Activated naive CD8-positive, alpha-beta T cell (primary cell): ENCODE data around the gene DCANP1.

Source experiments
- H3K27ac Mint-ChIP-seq: one replicate; pipeline ENCODE4 v1.8.0; 2021; ENCODE audit warnings: mixed read lengths
- H3K27me3 Mint-ChIP-seq: one replicate; pipeline ENCODE4 v1.8.0; 2021; ENCODE audit warnings: mixed read lengths
- H3K36me3 Mint-ChIP-seq: one replicate; pipeline ENCODE4 v1.8.0; 2021; ENCODE audit warnings: mixed read lengths
- H3K4me1 Mint-ChIP-seq: one replicate; pipeline ENCODE4 v1.8.0; 2021; ENCODE audit warnings: low read depth, mixed read lengths
- H3K4me3 Mint-ChIP-seq: one replicate; pipeline ENCODE4 v1.8.0; 2021; ENCODE audit warnings: mild to moderate bottlenecking, mixed read lengths
- H3K9me3 Mint-ChIP-seq: one replicate; pipeline ENCODE4 v1.8.0; 2021; ENCODE audit warnings: low read depth, mixed read lengths

DCANP1 gene

DNA sequence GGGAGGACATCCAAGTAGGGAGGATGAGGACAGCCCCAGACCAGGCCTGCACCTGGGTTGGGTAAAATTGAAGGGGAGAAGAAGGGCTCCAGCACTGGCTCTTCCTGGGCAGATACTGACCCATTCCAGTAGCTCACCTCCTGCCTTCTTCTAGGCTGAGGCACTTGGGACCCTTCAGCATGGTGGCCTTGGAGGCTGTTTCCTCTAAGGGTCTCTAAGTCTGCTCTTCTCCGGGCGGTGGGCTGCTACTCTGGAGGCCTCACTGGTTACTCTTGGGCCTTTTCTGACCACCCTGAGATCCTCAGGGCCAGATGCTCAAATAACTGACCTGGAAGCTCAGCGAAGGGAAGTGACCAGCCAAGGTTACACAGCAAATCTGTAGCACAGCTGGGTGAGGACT lies 7.8 kb upstream of the DCANP1 start:
- Mint-ChIP-seq H3K27ac (no peak overlapping the region), H3K9me3 (no peaks in the 10 kb centered on the region), H3K4me3 (no peak overlapping the region), H3K27me3 (peaks cover 2% of the 10 kb centered on the region), H3K36me3 (no peaks in the 10 kb centered on the region), H3K4me1 (no peaks in the 10 kb centered on the region)

DNA sequence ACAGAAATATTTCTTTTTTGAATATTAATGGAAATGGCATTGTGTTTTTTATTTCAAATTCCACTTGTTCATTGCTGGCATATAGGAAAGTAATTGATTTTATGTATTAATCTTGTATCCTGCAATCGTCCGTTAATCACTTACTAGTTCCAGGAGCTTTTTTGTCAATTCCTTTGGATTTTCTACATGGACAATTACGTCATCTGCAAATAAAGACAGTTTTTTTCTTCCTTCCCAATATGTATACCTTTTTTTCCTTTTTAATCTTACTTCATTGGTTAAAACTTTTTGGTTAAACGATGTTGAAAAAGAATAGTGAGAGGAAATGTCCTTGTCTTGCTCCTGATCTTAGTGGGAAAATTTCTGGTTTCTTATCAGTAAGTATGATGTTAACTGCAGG lies 6.5 kb upstream of the DCANP1 start:
- no peak overlapping the region for H3K27ac Mint-ChIP-seq
- no peak overlapping the region for H3K4me3 Mint-ChIP-seq
- no peaks in the 10 kb centered on the region for H3K36me3 Mint-ChIP-seq
- peaks cover 2% of the 10 kb centered on the region for H3K27me3 Mint-ChIP-seq
- H3K9me3 Mint-ChIP-seq = no peaks in the 10 kb centered on the region
- no peaks in the 10 kb centered on the region for H3K4me1 Mint-ChIP-seq

DNA sequence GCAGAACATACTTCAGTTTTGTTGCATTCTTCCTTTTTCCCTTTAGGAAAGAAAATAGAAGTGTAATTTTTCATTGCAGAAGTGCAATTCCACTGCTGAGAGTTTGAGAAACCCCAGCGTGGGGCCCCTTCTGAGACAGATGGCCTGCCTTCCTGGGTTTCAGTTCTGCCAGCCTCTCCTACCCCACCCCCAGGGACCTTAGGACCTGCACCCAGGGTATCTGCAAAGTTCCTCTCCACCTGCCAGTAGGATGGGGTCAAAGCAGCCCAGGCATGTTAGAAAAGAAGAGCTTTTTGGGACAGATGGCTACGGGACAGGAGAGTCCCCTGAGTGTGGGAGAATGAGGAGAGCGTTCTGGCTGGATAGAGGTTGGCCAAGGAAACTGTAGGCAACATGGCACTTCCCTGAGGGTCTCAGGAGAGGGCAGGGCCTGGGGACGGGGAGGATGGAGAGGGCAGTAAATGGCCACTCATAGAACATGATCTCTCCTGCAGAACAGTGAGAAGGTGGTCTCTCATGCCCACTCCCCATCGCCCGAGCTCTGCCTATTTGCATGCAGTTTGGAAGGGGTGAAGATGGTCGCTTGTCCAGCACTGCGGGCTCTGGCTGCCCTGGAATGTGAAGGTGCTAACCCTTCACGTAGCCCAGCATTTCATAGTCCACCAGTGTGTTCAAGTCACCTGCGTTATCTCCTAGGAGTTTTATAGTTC lies 5.3 kb upstream of the DCANP1 start, which contains the start of gene TIFAB:
TIFAB (minus strand) TSS at position 31 of the 710 bp plus-strand sequence. CDS start 2,412 bp downstream, outside the sequence.
- H3K27ac Mint-ChIP-seq = no peak within 1 kb of the TSS
- no peaks in the 10 kb centered on the region for H3K4me1 Mint-ChIP-seq

DNA sequence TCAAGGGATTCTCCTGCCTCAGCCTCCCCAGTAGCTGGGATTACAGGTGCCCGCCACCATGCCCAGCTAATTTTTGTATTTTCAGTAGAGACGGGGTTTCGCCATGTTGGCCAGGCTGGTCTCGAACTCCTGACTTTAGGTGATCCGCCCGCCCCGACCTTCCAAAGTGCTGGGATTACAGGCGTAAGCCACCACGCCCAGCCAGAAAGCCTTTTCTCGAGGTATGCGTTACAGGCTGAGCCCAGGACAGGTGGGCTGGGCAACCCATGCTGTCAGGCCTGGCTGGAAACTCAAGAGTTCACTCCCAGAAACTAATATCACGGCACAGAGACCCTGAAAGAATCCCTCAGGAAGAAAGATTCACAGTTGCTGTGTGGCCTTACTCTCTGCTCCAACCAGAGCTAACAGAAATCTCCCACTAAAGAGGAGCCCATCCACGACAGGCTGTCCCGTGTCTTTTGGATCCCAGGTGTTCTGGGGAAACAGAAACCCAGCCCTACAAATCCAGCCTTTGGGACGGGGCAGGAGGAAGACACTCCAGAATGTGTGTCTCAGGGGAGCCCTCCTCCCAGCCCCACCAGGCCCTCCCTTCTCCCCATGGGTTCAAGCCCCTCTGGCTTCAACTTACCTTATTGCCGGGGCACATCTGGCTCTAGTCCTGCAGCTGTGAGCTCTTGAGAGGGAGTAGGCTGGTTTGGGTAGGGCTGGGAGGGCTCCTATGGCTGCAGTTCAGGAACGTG lies 4.6 kb upstream of the DCANP1 start:
- Mint-ChIP-seq H3K4me1 (no peaks in the 10 kb centered on the region), H3K27me3 (peaks cover 6% of the 10 kb centered on the region), H3K9me3 (no peaks in the 10 kb centered on the region), H3K36me3 (no peaks in the 10 kb centered on the region), H3K27ac (no peak overlapping the region), H3K4me3 (no peak overlapping the region)

More for the DNA sequence above, 5.3 kb upstream of the DCANP1 start, which contains the start of gene TIFAB:
- H3K36me3 Mint-ChIP-seq = no peaks in the 10 kb centered on the region
- peaks cover 3% of the 10 kb centered on the region for H3K27me3 Mint-ChIP-seq
- no peak within 1 kb of the TSS for H3K4me3 Mint-ChIP-seq
- H3K9me3 Mint-ChIP-seq = no peaks in the 10 kb centered on the region

DNA sequence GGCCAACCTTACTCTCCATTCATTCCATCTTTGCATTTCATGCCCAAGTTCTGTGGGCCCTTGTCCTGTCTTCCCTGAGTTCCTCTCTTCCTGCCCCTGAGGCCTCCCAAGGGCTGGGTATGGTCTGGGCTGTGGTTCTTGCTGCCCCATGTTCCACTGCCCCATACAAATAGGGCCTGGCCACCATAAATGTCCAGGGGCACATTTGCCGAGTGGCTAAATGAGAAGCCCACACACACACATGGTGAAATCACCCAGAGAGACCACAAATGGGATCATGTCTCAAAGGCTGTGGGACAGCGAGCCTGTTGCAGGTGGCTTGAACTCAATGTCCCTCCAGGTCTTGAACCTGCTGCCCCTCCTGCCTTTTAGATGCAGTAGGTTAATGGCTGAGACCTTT lies 3.8 kb upstream of the DCANP1 start:
- no peaks in the 10 kb centered on the region for H3K9me3 Mint-ChIP-seq
- H3K4me3 Mint-ChIP-seq = no peak overlapping the region
- H3K4me1 Mint-ChIP-seq = no peaks in the 10 kb centered on the region
- no peak overlapping the region for H3K27ac Mint-ChIP-seq
- H3K36me3 Mint-ChIP-seq = no peaks in the 10 kb centered on the region
- H3K27me3 Mint-ChIP-seq = peaks cover 5% of the 10 kb centered on the region

DNA sequence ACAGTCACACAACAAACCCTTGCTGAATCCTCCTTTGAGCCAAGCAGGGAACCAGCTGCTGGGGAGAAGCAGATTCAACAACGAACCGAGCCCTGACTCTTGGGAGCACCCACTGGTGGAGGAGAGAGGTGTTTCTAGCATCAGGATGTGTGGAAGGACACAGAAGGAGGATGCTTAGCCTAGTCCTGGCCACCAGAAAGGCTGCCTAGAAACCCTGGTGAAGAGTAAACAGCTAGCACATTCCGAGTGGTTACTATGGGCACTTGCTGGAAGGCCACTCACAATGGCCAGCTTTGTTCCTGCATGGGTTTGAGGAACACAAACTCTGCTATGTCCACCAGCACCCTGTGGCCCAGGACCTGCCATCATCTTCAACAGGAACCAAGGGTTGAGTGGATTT lies 3.2 kb upstream of the DCANP1 start:
- no peaks in the 10 kb centered on the region for H3K4me1 Mint-ChIP-seq

DNA sequence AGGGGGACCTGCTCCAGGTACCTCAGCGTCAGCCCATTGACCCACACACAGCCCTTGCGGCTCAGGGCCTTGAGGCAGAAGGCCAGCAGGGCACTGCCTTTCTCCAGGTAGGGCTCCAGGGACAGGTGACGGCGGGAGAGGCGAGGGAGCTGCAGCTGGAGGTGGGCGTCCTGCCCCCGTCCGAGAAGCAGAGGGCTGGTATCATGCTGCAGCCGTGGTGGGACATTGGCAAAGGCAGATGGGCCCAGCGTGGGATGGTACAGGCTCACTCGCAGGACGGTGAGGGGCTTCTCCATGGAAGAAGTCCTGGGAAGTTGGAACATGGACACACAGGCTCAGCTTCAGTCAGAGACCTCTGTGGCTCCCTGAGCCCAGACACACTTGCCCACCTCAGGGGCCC lies 2.5 kb upstream of the DCANP1 start:
- Mint-ChIP-seq H3K36me3 (no peaks in the 10 kb centered on the region), H3K27me3 (peaks cover 5% of the 10 kb centered on the region), H3K9me3 (no peaks in the 10 kb centered on the region), H3K4me3 (no peak overlapping the region), H3K27ac (no peak overlapping the region), H3K4me1 (no peaks in the 10 kb centered on the region)

More for the DNA sequence above, 3.2 kb upstream of the DCANP1 start:
- H3K4me3 Mint-ChIP-seq = no peak overlapping the region
- peaks cover 5% of the 10 kb centered on the region for H3K27me3 Mint-ChIP-seq
- no peaks in the 10 kb centered on the region for H3K9me3 Mint-ChIP-seq
- no peaks in the 10 kb centered on the region for H3K36me3 Mint-ChIP-seq
- H3K27ac Mint-ChIP-seq = no peak overlapping the region

DNA sequence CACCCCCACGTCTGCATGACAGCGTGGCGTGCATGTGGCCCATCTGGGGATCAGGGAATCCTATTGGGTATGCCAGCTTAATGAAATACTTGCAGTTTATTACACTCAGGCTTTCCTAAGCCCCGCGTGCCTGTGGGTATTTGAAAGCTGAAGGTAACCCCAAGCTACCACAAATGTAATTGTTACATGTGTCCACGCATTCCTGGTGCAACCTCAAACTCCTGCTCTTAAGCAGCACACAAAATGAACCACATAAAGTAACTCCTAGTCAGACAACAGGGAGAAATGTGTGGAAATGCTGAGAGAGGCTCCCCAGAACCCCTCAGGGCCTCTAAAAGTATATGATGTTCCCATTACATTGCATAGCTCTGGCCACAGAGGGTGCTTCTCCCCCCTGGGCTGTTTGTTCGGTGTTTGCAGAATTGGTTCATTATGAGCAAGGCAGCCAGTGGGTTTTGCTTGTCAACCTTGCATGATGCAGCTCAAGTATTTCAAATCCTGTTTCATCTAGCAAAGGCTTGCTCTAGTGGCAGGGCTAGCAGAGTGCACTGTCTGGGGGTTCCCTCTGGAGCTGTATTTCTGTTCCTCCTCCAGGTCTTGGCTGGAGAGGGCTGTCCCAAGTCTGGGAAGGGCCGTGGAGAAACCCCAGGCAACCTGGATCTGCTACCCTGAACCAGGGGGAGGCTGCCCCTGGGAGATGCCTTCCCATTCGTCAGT lies 1.8 kb upstream of the DCANP1 start:
- no peaks in the 10 kb centered on the region for H3K4me1 Mint-ChIP-seq
- H3K27me3 Mint-ChIP-seq = peaks cover 5% of the 10 kb centered on the region
- no peak overlapping the region for H3K27ac Mint-ChIP-seq
- no peaks in the 10 kb centered on the region for H3K9me3 Mint-ChIP-seq
- H3K36me3 Mint-ChIP-seq = no peaks in the 10 kb centered on the region
- no peak overlapping the region for H3K4me3 Mint-ChIP-seq

DNA sequence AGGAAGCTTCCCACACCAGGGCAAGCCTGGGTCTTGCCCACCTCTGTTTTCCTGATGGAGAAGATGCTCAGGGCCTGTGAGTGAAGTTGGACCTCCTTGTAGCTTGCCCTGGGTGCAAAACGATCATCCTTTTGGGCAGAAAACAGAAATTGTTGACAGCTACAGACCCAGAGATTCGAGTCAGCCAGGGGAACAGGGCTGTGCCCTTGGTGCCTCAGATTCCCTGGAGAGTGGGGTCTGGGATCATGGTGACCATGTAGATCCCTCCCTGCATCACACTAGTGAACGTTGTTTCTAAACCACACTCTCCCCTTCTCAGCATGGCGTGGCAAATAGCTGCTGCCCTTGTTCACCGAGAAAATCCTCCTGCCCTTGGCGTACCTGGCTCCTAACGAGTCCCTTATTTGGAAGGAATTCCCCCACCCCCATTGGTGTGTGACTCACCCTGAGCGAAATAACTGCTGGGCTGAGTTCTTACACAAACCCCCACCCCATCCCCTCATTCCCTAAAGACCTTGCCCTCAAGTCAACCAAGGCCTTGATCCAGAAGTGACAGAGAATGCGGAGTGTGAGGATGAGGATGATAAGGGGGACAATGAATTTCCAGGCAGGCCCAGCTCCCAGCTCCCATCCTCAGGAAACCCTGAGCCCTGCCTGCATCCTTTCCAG lies 1.1 kb upstream of the DCANP1 start:
- peaks cover 5% of the 10 kb centered on the region for H3K27me3 Mint-ChIP-seq
- H3K9me3 Mint-ChIP-seq = no peaks in the 10 kb centered on the region
- no peak overlapping the region for H3K27ac Mint-ChIP-seq
- no peaks in the 10 kb centered on the region for H3K36me3 Mint-ChIP-seq
- no peaks in the 10 kb centered on the region for H3K4me1 Mint-ChIP-seq
- H3K4me3 Mint-ChIP-seq = no peak overlapping the region

DNA sequence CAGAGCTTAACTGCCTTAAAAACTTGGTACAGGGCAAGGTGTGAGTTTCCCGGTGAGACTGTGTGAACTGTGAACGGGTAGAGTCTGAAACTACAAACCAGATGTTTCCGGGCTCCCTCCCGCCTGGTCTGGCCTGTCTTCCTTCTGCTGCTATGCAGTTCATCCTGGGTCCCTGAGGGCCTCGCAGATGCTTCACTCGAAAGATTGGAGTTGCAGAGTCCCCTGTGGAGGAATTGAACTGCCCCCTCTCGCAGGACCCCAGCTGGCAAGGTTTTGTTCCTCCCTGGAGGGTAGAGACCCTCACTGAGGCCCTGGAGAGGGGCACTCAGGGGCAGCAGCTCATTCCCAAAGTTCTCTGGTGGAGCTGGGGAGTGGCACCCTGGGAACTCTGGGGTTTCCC lies 533 bp downstream of the DCANP1 start:
- Mint-ChIP-seq H3K9me3 (no peaks in the 10 kb centered on the region), H3K4me3 (no peak overlapping the region), H3K27ac (no peak overlapping the region), H3K36me3 (no peaks in the 10 kb centered on the region), H3K27me3 (peaks cover 5% of the 10 kb centered on the region), H3K4me1 (no peaks in the 10 kb centered on the region)

DNA sequence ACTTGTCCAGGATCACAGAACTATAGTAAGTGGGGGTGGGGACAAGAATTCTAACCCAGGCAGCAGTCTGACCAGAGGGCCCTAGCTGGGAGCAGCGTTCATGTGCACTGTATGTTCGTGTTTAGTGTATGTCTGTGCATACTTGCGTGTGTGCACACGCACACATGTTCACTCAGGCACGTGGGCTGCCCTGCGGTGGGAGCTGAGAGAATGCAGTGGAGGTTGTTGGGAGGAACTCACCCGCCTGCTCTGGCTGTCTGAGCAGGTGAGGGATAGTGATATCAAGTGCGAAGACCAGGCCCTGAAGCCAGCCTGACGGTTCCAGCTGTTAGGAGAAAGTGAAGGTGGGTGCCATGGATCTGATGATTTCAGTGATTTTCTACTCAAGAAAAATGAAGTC lies 942 bp downstream of the DCANP1 start:
- peaks cover 5% of the 10 kb centered on the region for H3K27me3 Mint-ChIP-seq
- H3K36me3 Mint-ChIP-seq = no peaks in the 10 kb centered on the region
- no peak overlapping the region for H3K4me3 Mint-ChIP-seq
- H3K9me3 Mint-ChIP-seq = no peaks in the 10 kb centered on the region
- no peaks in the 10 kb centered on the region for H3K4me1 Mint-ChIP-seq
- no peak overlapping the region for H3K27ac Mint-ChIP-seq

DNA sequence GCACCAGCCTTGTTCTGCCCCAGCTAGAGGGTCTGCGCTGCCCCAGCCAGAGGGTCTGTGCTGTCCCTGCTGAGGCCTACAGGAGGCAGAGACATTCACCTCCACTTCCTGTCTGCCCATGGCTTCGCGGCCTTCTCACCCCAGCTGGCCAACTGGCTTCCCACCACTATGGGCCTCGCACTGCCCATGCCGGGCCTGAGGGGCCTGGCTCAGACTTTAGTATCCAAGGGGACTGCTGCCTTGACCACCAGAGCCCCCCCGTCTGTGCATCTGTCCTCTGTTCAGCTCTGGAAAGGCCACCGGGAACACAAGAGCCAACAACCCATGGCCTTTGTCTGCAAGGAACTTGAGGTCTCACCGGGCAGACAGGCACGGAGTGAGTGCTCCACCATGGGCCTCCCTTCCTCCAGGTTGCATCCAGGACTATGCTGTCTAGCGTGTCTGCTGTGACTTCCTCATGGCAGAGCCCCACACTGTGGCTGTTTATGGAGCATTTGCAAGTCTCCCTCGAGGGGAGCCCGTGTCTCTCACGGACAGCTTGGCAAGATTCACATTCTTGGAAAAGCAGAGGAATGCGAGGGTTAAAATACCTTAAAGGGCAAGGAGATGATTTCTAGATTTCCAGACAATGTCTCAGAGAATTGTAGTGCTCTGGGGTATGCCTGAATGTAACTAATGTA lies 1.7 kb downstream of the DCANP1 start:
- Mint-ChIP-seq H3K9me3 (no peaks in the 10 kb centered on the region), H3K27me3 (peaks cover 3% of the 10 kb centered on the region), H3K36me3 (no peaks in the 10 kb centered on the region), H3K4me3 (no peak overlapping the region), H3K4me1 (no peaks in the 10 kb centered on the region), H3K27ac (no peak overlapping the region)

DNA sequence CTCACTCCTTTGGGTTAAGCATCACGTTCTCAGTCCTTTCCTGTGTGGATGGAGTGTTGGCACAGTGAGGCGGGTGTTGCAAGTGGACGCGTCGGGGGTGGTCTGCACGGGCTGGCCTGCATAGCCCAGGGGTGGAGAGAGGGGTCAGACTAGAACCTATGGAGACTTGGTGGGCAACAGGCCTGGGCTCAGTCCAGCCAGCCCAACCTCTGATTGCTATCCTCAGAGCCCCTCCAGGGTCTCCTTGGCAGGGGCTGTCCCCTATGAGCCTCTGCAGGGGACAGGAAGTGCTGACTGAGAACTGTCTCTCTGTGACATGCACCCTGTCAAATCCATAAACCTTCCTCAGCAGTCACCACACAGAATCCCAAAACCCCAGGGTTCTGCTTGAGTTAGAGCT lies 2.3 kb downstream of the DCANP1 start:
- H3K4me1 Mint-ChIP-seq = no peaks in the 10 kb centered on the region
- H3K4me3 Mint-ChIP-seq = no peak overlapping the region

DNA sequence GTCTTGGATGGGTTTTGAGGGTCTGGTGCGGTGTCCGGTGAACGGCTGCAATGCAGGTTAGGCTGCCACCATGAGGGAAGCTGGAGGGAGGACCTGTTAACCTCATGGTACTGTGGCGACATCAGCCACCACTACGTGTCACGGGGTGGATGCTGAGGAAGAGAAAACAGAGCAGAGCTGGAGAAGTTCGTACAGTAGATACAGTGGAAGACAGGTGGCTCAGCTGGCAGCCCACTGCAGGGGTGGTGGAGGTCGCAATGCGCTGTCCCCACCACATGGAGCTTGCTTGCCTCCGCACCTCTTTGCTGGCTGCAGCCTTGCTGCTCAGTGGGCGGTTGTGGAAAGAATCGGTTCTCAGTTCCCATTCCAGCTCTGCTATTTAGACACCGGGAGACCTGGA lies 2.8 kb downstream of the DCANP1 start:
- Mint-ChIP-seq H3K27me3 (peaks cover 3% of the 10 kb centered on the region), H3K4me1 (no peaks in the 10 kb centered on the region), H3K27ac (no peak overlapping the region)

More for the DNA sequence above, 2.3 kb downstream of the DCANP1 start:
- Mint-ChIP-seq H3K9me3 (no peaks in the 10 kb centered on the region), H3K36me3 (no peaks in the 10 kb centered on the region), H3K27me3 (peaks cover 3% of the 10 kb centered on the region), H3K27ac (no peak overlapping the region)

More for the DNA sequence above, 2.8 kb downstream of the DCANP1 start:
- Mint-ChIP-seq H3K36me3 (no peaks in the 10 kb centered on the region), H3K4me3 (no peak overlapping the region), H3K9me3 (no peaks in the 10 kb centered on the region)
